GM12878 (cell line): ENCODE measurements around the gene RPL32. TPM values are rescaled to one million over a fixed set of nuclear protein-coding genes. Genes with fewer than 3 reads are reported as not detected.

ENCODE experiments used
- ATAC-seq: fragments of 200-7000 bp; cut with Tn5 transposase; 3 replicates; pipeline ENCODE4 v1.9.1; 2020; ENCODE audit warnings: mild to moderate bottlenecking, moderate library complexity
- BruUV-seq: library from RNA; stranded (reverse); fragments of 400-500 nt; replicated peaks from 2 replicates; lab custom pipeline; 2021; lab: Mats Ljungman, UMichigan
- CTCF ChIA-PET: fragments of 300-600 bp; sonication (Branson Sonifier 250); formaldehyde crosslinking; extraction: SDS; loops from one replicate; lab custom pipeline; 2021; ENCODE audit warnings: inconsistent platforms; lab: Yijun Ruan, JAX
- POLR2A ChIA-PET: fragments of 350-600 bp; formaldehyde crosslinking; extraction: SDS; loops from one replicate; lab custom pipeline; 2021; ENCODE audit warnings: inconsistent platforms; lab: Charles Lee
- RAD21 ChIA-PET: fragments of 300-600 bp; sonication (Branson Sonifier 250); formaldehyde crosslinking; loops from one replicate; lab custom pipeline; 2023; ENCODE audit warnings: antibody characterized with exemption; ENCODE audit not compliant: unreplicated experiment; lab: Charles Lee
- SMC1A ChIA-PET: fragments of 300-600 bp; sonication (Branson Sonifier 250); formaldehyde crosslinking; loops from one replicate; lab custom pipeline; 2023; ENCODE audit not compliant: unreplicated experiment, uncharacterized antibody; lab: Charles Lee
- DNase-seq: peaks from one replicate; pipeline ENCODE4 v3.0.0-alpha.2; 2011; ENCODE audit warnings: low read depth, low spot score
- FAIRE-seq: peaks from 3 replicates; lab custom pipeline; 2011; peaks lifted over from hg19 to GRCh38; lab: Jason Lieb, UNC
- H2AFZ ChIP-seq: 2 replicates; pipeline ENCODE4 v1.6.0; 2011; ENCODE audit warnings: low read depth, low read length, control low read depth; ENCODE audit not compliant: control insufficient read depth
- H3K27ac ChIP-seq: 2 replicates; pipeline ENCODE4 v1.5.1; 2011; ENCODE audit warnings: control low read depth; ENCODE audit not compliant: control insufficient read depth, insufficient read depth
- H3K27me3 ChIP-seq, 2 experiments: replicated peaks in 1 of 2; 2 replicates each; pipeline versions ENCODE4 v1.6.0 to v1.6.1; 2011; ENCODE audit warnings: low read length in 1 of 2; ENCODE audit not compliant: control insufficient read depth in 2 of 2, insufficient read depth in 2 of 2
- H3K36me3 ChIP-seq, 2 experiments: 2 replicates each; pipeline ENCODE4 v1.5.1; 2011; ENCODE audit warnings: low read length in 1 of 2; ENCODE audit not compliant: control insufficient read depth in 2 of 2, insufficient read depth in 2 of 2
- H3K4me1 ChIP-seq: 2 replicates; pipeline ENCODE4 v1.6.1; 2011; ENCODE audit warnings: mild to moderate bottlenecking, low read length, moderate library complexity, mixed read lengths; ENCODE audit not compliant: control insufficient read depth, insufficient read depth
- H3K4me2 ChIP-seq: 2 replicates; pipeline ENCODE4 v1.6.0; 2011; ENCODE audit warnings: control low read depth; ENCODE audit not compliant: control insufficient read depth, insufficient read depth
- H3K4me3 ChIP-seq: fragments of 200-600 bp; sonication (generic); 2 replicates; pipeline ENCODE4 v1.5.1; 2016
- H3K79me2 ChIP-seq: 2 replicates; pipeline ENCODE4 v1.6.0; 2011; ENCODE audit warnings: low read length; ENCODE audit not compliant: control insufficient read depth, insufficient read depth
- H3K9ac ChIP-seq: 2 replicates; pipeline ENCODE4 v1.8.0; 2011; ENCODE audit warnings: low read length, control low read depth, mixed read lengths; ENCODE audit not compliant: control insufficient read depth, insufficient read depth
- H3K9me3 ChIP-seq: replicated peaks from 3 replicates; pipeline ENCODE4 v1.5.1; 2011; ENCODE audit warnings: mild to moderate bottlenecking, low read length; ENCODE audit not compliant: control insufficient read depth, insufficient read depth
- H4K20me1 ChIP-seq: 2 replicates; pipeline ENCODE4 v1.6.0; 2011; ENCODE audit not compliant: control insufficient read depth, insufficient read depth
- CEBPB ChIP-seq, 2 experiments: fragments of 150-350 bp in 1 of 2; IDR thresholded peaks; 2 replicates each; pipeline ENCODE4 v1.6.1; 2012 to 2014; ENCODE audit warnings: low read depth in 2 of 2, low read length in 2 of 2, borderline replicate concordance in 1 of 2, inconsistent platforms in 1 of 2
- CREM ChIP-seq: IDR thresholded peaks from 2 replicates; pipeline ENCODE4 v1.6.1; 2014; ENCODE audit warnings: antibody characterized with exemption, low read depth
- EED ChIP-seq: sonication (generic); IDR thresholded peaks from 2 replicates; pipeline ENCODE4 v1.6.1; 2016; ENCODE audit warnings: antibody characterized with exemption, low read depth
- EP300 ChIP-seq, 2 experiments: fragments of 150-350 bp in 1 of 2; IDR thresholded peaks; 2 replicates each; pipeline ENCODE4 v1.6.1; 2011 to 2012; ENCODE audit warnings: low read depth in 2 of 2, low read length in 2 of 2, borderline replicate concordance in 1 of 2, improper control_type of control experiment in 1 of 2, inconsistent platforms in 1 of 2; ENCODE audit not compliant: control insufficient read depth in 1 of 2
- EZH2 ChIP-seq: IDR thresholded peaks from 2 replicates; pipeline ENCODE4 v1.6.1; 2012; ENCODE audit warnings: low read depth, mild to moderate bottlenecking, control low read depth, inconsistent platforms, low read length, borderline replicate concordance; ENCODE audit not compliant: control insufficient read depth
- HDAC6 ChIP-seq: fragments of 200-600 bp; sonication (generic); IDR thresholded peaks from one replicate; pipeline ENCODE4 v1.8.0; 2017; ENCODE audit warnings: antibody characterized with exemption; ENCODE audit not compliant: unreplicated experiment
- HDGF ChIP-seq: fragments of 450-650 bp; IDR thresholded peaks from 2 replicates; pipeline ENCODE4 v1.6.1; 2016; ENCODE audit warnings: antibody characterized with exemption
- LARP7 ChIP-seq: fragments of 450-650 bp; IDR thresholded peaks from 2 replicates; pipeline ENCODE4 v1.6.1; 2017; ENCODE audit warnings: mild to moderate bottlenecking
- MEF2B ChIP-seq: fragments of 450-650 bp; IDR thresholded peaks from 2 replicates; pipeline ENCODE4 v1.6.1; 2018; ENCODE audit warnings: mild to moderate bottlenecking, moderate library complexity; ENCODE audit not compliant: partially characterized antibody, poor library complexity, severe bottlenecking
- NFXL1 ChIP-seq: fragments of 450-650 bp; IDR thresholded peaks from 2 replicates; pipeline ENCODE4 v1.6.1; 2017; ENCODE audit warnings: antibody characterized with exemption, mild to moderate bottlenecking, borderline replicate concordance
- NRF1 ChIP-seq: conservative IDR thresholded peaks from 2 replicates; pipeline ENCODE4 v1.6.1; 2011; ENCODE audit warnings: mild to moderate bottlenecking, low read depth, low read length, improper control_type of control experiment
- PML ChIP-seq: IDR thresholded peaks from 2 replicates; pipeline ENCODE4 v1.6.1; 2012; ENCODE audit warnings: low read length, inconsistent platforms
- SMAD5 ChIP-seq: IDR thresholded peaks from 2 replicates; pipeline ENCODE4 v1.6.1; 2016; ENCODE audit warnings: antibody characterized with exemption, low read depth
- SMARCA5 ChIP-seq: fragments of 450-650 bp; IDR thresholded peaks from 2 replicates; pipeline ENCODE4 v1.6.1; 2017; ENCODE audit warnings: mild to moderate bottlenecking
- TAF1 ChIP-seq: IDR thresholded peaks from 2 replicates; pipeline ENCODE4 v1.6.1; 2011; ENCODE audit warnings: mild to moderate bottlenecking, low read depth, low read length, borderline replicate concordance
- TCF7 ChIP-seq: IDR thresholded peaks from 2 replicates; pipeline ENCODE4 v1.6.1; 2014; ENCODE audit warnings: antibody characterized with exemption, borderline replicate concordance
- USF1 ChIP-seq: IDR thresholded peaks from 2 replicates; pipeline ENCODE4 v1.6.1; 2011; ENCODE audit warnings: borderline replicate concordance, low read depth, mild to moderate bottlenecking, moderate library complexity, mixed read lengths, low read length; ENCODE audit not compliant: insufficient read depth; ENCODE audit errors: extremely low read length
- ZBTB11 ChIP-seq: fragments of 450-650 bp; formaldehyde crosslinking; IDR thresholded peaks from 2 replicates; pipeline ENCODE4 v1.5.0; 2022; ENCODE audit warnings: mild to moderate bottlenecking, missing genetic modification characterization
- WGBS: methylation state at CpG from one replicate; pipeline ENCODE4 v1.1.6; 2016; ENCODE audit warnings: low lambda C conversion rate; ENCODE audit not compliant: insufficient replicate concordance, insufficient coverage; ENCODE audit errors: missing lambda C conversion rate; 5-methylcytosine and 5-hydroxymethylcytosine counted together
- in situ Hi-C: fragments of 300-500 bp; cut with MboI; formaldehyde crosslinking; loops from 9 replicates; pipeline ENCODE4 v1.14.3; 2018; ENCODE audit warnings: mixed read lengths
- intact Hi-C: fragments of 100-400 bp; cut with micrococcal nuclease; formaldehyde crosslinking; loops from one replicate; pipeline ENCODE4 v1.14.2; 2022; ENCODE audit not compliant: unreplicated experiment
- polyA plus RNA-seq, 11 experiments: library from polyadenylated mRNA; depleted of rRNA in 4 of 11; unstranded in 6 of 11; stranded (reverse) in 5 of 11; fragments of >200 nt; fragmentation: Nextera tagmentation in 4 of 11; fragmentation: Illumina TruSeq in 1 of 11; extraction: Ambion mirVana in 4 of 11; extraction: Trizol in 1 of 11; gene quantifications; 1 replicate in 1 of 11; 2 replicates in 10 of 11; pipeline versions ENCODE4 v1.2.1 to v1.2.3, GENCODE V29; 2011 to 2016; ENCODE audit warnings: inconsistent platforms in 2 of 11, missing spikeins in 2 of 11, low read depth in 1 of 11
- total RNA-seq, 4 experiments: library from RNA; depleted of rRNA in 3 of 4; stranded (reverse); fragments of >200 nt in 3 of 4; fragmentation: Illumina TruSeq in 1 of 4; extraction: Trizol in 1 of 4; gene quantifications; 2 replicates each; pipeline versions ENCODE4 v1.2.1 to v1.2.3, GENCODE V29; 2013 to 2021

The RPL32 gene
- total and polyA plus RNA-seq, 10 of the 15 experiments (the other 5 are each of a cell fraction or from before 2014, with no cell fraction given): 1,533 to 5,147 (median 3,350) TPM

- in situ Hi-C loops: no loop called here
- Histone ChIP-seq H3K4me2 (no peak overlapping the region), H2AFZ (no peak overlapping the region), H3K36me3 (no peaks in the 10 kb centered on the region), H3K4me3 (no peak overlapping the region), H3K4me1 (no peaks in the 10 kb centered on the region), H3K9me3 (no peaks in the 10 kb centered on the region), H3K27me3 (peaks cover 0 to 2% of the 10 kb centered on the region in 2 experiments; a peak in 1 of 4 replicates), H3K9ac (no peak overlapping the region), H3K27ac (no peak overlapping the region), H4K20me1 (no peaks in the 10 kb centered on the region; the same call in 1 of the 2 replicates), H3K79me2 (no peaks in the 10 kb centered on the region)
- 56% methylated on average over 3 of the region's 3 CpGs for WGBS
- TF ChIP-seq CEBPB (IDR thresholded peaks at IDR 0.05; ENCODE audit: borderline replicate concordance in 1 of 2, low read depth in 2 of 2, low read length in 2 of 2): no peak
- TF ChIP-seq EZH2: no peak
- no peak for TF ChIP-seq TAF1
- TF ChIP-seq CREM: no peak
- TF ChIP-seq NRF1: no peak
- TF ChIP-seq LARP7: no peak
- no peak for TF ChIP-seq HDAC6
- no peak for TF ChIP-seq USF1
- no peak for TF ChIP-seq HDGF
- no peak for TF ChIP-seq SMAD5
- TF ChIP-seq ZBTB11 (CRISPR knock-in tag): no peak
- no peak for TF ChIP-seq EED
- TF ChIP-seq NFXL1: no peak
- TF ChIP-seq MEF2B: no peak
- no peak for TF ChIP-seq PML
- TF ChIP-seq SMARCA5: no peak
- no peak for TF ChIP-seq EP300 (IDR thresholded peaks at IDR 0.05; ENCODE audit: borderline replicate concordance in 1 of 2, control insufficient read depth in 1 of 2, low read depth in 2 of 2, low read length in 2 of 2)
- TF ChIP-seq TCF7: no peak
- ChIA-PET SMC1A (interaction anchor here (1.0 kb wide), 1 partner anchor 103 kb away, joined by 3 read pairs; no protein-coding TSS in a partner anchor), RAD21 (no interaction called here), POLR2A (no interaction called here), CTCF (interaction anchor here (0.7 to 3.7 kb wide), 4 partner anchors 13 to 284 kb away, joined by 3 to 22 read pairs (median 12); no protein-coding TSS in a partner anchor)
- DNase-seq (no peak), FAIRE-seq (no peak), ATAC-seq (no peak)
- BruUV-seq: no TSS peak
- intact Hi-C loops: no loop called here
These were observed 32.4 kb downstream of the RPL32 start for GRCh38 chr3:12809001-12809400.
